Right ventricle myocardium inferior (tissue), 1 donor: ENCODE data around the gene ATAD1. TPM values are rescaled to one million over a fixed set of nuclear protein-coding genes. Genes with fewer than 3 reads are reported as not detected.
A peak's percentile ranks its signal among the peaks of the same experiment; 100 is the strongest.
"Not testable (repeated sequence)": the region's sequence is repeated elsewhere in the genome, so short reads cannot be mapped to it uniquely, and the experiment has no call there.

Source experiments
- ATAC-seq: fragments of 200-7000 bp; cut with Tn5 transposase; one replicate; pipeline ENCODE4 v1.9.1; 2020; ENCODE audit warnings: mild to moderate bottlenecking, moderate library complexity
- DNase-seq: peaks from one replicate; pipeline ENCODE4 v3.0.0; 2021; ENCODE audit errors: missing footprints
- intact Hi-C: fragments of 100-400 bp; cut with DNase I; formaldehyde crosslinking; loops from one replicate; pipeline ENCODE4 v1.11.0; 2022
- long read RNA-seq: library from polyadenylated mRNA; unstranded; transcript quantifications from one replicate; pipeline ENCODE4 v2.0.0, GENCODE V29; 2021
- total RNA-seq: library from RNA; stranded (reverse); fragmentation: NEBNext Ultra II Directional; extraction: Animal tissue kit (Norgen Biotek cat#: 25700); gene quantifications from one replicate; pipeline ENCODE4 v1.2.1, GENCODE V29; 2021
- donor health status: DM: no; HTN: yes; CAD: no; lungs with severe emphysema.

Gene ATAD1, protein sequence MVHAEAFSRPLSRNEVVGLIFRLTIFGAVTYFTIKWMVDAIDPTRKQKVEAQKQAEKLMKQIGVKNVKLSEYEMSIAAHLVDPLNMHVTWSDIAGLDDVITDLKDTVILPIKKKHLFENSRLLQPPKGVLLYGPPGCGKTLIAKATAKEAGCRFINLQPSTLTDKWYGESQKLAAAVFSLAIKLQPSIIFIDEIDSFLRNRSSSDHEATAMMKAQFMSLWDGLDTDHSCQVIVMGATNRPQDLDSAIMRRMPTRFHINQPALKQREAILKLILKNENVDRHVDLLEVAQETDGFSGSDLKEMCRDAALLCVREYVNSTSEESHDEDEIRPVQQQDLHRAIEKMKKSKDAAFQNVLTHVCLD
- 98.2 TPM for total RNA-seq
- long read RNA-seq, full-length matches to known transcripts, result 10 of 76 reads
- long read RNA-seq, partial matches to known transcripts, result 1 of 76 reads
- long read RNA-seq, other reads (novel, unspliced or antisense), result 65 of 76 reads

DNA sequence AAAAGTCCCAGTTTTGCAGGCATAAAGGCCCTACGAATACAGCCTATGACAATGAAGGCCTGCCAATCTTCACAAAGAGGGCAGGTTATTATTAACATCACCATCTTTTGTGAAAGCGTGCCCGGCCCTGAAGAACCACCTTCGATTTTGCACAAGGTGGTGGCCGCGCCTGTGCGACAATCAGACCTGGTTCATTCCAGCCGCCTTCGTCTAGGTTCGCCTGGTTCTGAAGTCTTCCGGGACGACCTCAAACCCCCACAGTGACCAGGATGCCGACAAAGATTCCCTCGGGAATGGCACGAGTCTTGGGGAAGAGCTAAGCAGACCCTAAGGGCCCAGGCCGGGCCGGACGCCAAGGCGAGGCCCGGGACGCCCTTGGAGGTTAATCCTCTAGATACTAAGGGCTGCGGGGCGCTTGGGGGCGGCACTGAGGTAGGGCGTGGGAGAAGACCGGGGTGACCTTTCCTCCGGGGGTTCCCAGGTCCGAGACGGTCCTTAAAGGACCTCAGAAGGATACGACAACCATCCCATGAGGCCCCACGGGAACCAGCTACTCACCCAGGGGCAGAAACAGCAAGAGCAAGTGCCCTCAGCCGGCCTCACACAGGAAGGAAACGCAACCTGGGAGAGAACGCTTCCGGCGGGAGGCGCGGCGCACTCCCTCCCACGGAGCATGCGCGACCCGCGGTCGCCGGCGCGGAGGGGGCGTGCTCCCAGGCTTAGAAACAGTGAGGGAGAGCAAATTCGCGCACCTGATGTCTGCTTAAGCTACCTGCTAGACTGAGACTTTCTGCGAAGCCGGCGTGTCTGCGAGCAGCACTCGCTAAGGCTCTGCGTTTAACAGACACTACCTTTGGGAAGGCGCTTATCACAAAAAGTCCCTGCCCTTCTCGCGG lies at the start of gene ATAD1:
Gene ATAD1, minus strand, starts transcription at position 618 of the 896 bp plus-strand sequence. CDS start 3,627 bp downstream, outside the sequence.
- ATAC-seq (peak; percentile 96), DNase-seq (peak; percentile 91)
- intact Hi-C loops, result loop anchor here (5.0 kb wide), 1 partner anchor 44 kb away; the partner anchor contains the start of genes KLLN and PTEN

DNA sequence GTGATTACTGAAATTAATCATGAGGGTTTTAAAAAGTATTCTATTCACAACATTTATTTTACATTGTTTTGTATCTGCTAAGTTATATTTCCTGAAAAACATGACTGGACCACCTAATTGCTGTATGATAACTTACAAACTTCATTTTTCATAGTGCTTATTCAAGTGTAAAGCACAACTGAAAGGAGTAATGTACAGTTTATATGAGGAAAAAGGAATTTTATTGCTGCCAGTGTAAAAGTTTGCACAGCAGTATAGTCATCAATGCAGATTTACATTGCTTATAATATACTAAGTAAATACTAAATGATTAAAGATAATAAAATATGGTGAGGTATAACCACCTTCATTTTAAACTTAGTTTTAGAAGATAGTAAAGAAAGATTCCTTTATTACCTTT lies 49.4 kb upstream of the ATAD1 start:
- intact Hi-C loops, result loop anchor here (10.0 kb wide), 1 partner anchor 197 kb away; no protein-coding TSS in a partner anchor
- ATAC-seq, result no peak
- DNase-seq, result no peak

DNA sequence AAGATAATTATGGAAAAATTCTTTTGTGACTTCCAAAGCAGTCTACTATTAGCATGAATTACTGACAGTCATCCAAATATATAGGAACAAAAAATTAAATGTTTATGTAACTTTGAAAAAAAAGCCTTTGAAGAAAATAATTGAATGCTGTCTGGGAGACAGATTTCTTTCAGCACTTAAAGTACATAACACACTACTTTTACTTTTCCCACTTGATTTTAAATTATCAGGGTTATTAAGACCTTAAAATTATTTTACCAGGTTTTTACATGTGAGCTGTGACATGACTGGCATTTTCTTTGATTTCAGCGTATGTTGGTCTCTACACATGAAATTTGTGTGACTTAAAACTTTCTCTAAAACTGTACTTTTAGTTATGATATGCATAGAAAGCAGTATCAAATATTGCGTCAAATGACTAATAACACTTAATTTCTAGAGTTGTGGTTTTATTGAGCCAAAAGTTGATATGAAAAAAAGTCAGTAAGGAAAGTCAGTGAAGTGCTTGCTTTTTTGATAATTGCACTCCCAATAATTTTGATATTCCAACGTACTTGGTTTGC lies 48.5 kb upstream of the ATAD1 start:
- DNase-seq (no peak), ATAC-seq (no peak)
- intact Hi-C loops, result loop anchor here (10.0 kb wide), 1 partner anchor 198 kb away; no protein-coding TSS in a partner anchor

DNA sequence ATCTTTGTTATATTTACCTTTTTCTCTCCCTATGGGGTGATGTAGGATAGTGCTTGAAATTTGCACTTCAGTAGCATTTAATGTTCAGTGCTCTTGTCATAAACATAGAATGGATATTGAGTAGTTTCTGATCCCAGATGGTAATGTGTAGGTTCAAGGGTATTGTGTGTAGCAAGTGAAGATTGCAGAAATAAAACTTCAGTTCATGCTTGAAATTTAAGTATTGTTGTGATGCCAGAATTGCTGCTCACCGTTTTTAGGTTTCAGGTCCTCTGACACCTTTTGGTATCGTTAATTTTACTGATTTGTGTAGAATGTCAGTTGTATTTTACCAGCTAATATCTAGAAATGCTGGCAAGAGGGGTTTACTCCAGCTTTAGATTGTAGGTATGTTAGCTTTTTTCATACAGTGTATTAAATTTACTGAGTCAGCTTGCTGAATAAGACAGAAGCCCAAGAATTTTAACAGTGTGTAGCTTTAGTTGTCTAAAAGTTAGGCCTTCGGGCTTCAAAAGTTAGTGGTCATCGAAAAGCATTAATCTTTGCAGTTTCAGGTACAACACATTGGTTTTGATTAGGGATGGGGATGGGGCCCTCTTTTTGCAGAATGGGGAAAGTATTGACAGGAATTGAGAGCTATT lies 47.3 kb upstream of the ATAD1 start:
- intact Hi-C loops, result loop anchor here (10.0 kb wide), 1 partner anchor 199 kb away; no protein-coding TSS in a partner anchor
- no peak for ATAC-seq
- no peak for DNase-seq

DNA sequence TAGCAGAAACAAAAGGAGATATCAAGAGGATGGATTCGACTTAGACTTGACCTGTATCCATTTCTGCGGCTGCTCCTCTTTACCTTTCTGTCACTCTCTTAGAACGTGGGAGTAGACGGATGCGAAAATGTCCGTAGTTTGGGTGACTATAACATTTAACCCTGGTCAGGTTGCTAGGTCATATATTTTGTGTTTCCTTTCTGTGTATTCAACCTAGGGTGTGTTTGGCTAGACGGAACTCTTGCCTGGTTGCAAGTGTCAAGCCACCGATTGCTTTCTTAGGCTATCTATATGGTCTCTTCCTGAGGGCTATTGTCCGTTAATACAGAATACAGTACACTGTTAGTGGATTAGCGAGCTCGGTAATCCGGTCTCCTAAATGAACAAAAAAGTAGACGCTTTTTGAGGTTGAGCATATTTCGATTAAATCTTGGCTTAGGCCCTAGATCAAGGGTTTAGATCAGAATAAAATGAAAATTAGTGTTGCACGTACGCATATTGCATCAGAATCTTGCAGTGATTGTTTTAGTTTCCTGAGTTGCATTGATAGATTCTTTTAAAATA lies 46.6 kb upstream of the ATAD1 start:
- DNase-seq (no peak), ATAC-seq (no peak)
- intact Hi-C loops, result loop anchor here (5.0 to 10.0 kb wide), 7 partner anchors 47 to 683 kb away; partner anchors contain the start of gene ATAD1

DNA sequence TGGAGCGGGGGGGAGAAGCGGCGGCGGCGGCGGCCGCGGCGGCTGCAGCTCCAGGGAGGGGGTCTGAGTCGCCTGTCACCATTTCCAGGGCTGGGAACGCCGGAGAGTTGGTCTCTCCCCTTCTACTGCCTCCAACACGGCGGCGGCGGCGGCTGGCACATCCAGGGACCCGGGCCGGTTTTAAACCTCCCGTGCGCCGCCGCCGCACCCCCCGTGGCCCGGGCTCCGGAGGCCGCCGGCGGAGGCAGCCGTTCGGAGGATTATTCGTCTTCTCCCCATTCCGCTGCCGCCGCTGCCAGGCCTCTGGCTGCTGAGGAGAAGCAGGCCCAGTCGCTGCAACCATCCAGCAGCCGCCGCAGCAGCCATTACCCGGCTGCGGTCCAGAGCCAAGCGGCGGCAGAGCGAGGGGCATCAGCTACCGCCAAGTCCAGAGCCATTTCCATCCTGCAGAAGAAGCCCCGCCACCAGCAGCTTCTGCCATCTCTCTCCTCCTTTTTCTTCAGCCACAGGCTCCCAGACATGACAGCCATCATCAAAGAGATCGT lies 46.0 kb upstream of the ATAD1 start:
- intact Hi-C loops, result loop anchor here (2.0 to 10.0 kb wide), 8 partner anchors 47 to 683 kb away; partner anchors contain the start of gene ATAD1
- peak; percentile 81 for DNase-seq
- ATAC-seq, result not testable (repeated sequence)

DNA sequence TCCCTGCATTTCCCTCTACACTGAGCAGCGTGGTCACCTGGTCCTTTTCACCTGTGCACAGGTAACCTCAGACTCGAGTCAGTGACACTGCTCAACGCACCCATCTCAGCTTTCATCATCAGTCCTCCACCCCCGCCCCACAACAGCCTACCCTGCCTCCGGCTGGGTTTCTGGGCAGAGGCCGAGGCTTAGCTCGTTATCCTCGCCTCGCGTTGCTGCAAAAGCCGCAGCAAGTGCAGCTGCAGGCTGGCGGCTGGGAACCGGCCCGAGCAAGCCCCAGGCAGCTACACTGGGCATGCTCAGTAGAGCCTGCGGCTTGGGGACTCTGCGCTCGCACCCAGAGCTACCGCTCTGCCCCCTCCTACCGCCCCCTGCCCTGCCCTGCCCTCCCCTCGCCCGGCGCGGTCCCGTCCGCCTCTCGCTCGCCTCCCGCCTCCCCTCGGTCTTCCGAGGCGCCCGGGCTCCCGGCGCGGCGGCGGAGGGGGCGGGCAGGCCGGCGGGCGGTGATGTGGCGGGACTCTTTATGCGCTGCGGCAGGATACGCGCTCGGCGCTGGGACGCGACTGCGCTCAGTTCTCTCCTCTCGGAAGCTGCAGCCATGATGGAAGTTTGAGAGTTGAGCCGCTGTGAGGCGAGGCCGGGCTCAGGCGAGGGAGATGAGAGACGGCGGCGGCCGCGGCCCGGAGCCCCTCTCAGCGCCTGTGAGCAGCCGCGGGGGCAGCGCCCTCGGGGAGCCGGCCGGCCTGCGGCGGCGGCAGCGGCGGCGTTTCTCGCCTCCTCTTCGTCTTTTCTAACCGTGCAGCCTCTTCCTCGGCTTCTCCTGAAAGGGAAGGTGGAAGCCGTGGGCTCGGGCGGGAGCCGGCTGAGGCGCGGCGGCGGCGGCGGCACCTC lies 45.3 kb upstream of the ATAD1 start, which contains the start of the genes KLLN and PTEN:
Gene KLLN, minus strand, starts transcription at position 481 of the 891 bp plus-strand sequence. CDS start 1,046 bp downstream, outside the sequence.
Gene PTEN, plus strand, starts transcription at position 573 of the 891 bp plus-strand sequence. CDS start 845 bp downstream, outside the sequence.
- intact Hi-C loops, result loop anchor here (2.0 to 10.0 kb wide), 8 partner anchors 46 to 684 kb away; partner anchors contain the start of gene ATAD1
- ATAC-seq (peak; percentile 81), DNase-seq (peak; percentile 95)

DNA sequence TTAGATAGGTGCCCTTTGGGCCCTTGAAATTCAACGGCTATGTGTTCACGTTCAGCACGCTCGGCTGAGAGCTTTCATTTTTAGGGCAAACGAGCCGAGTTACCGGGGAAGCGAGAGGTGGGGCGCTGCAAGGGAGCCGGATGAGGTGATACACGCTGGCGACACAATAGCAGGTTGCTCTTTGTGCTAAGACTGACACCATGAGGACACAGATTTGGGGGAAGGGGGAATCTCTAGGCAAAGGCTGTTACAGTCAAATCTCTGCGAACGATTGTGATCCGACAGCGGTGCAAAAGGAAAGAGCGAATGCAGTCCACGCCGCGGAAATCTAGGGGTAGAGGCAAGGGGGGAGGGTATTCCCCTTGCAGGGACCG lies 44.6 kb upstream of the ATAD1 start:
- DNase-seq (no peak), ATAC-seq (no peak)
- intact Hi-C loops, result loop anchor here (2.0 to 10.0 kb wide), 8 partner anchors 45 to 685 kb away; partner anchors contain the start of gene ATAD1

DNA sequence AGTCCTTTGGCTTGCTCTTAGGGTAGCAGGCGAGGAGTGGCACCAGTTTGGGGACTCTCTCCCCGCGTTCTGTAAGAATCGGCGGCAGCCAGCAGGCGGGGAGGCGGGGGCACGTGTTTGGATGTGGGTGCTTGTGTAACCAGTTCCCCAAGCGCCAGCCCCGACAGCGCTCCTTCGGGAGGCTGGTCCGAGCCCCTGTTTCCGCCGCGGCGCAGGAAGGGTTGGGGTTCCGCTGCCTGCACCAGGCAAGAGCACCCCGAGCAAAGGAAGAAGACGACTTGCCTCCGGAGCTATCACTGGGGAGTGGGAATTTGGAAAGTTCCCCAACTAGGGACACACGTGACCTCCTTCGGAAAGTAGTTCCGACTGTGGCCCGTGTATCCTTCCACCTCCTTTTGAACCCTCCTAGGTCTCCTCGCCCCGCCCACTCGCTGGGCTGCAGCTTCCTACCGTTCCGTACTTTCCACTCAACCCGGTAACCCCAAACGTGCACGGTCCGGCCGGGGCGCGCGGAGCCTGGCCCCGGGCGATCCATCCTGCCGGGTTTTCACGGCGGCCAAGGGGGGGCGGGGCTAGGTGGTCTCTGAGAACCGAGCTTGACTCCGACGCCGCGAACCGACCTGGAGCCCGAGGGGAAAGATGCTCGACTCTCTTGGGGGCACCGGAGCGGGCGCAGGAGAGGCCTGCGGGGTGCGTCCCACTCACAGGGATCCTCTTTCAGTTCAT lies 44.1 kb upstream of the ATAD1 start:
- ATAC-seq (peak; percentile 91), DNase-seq (peak; percentile 98)
- intact Hi-C loops, result loop anchor here (2.0 to 10.0 kb wide), 8 partner anchors 45 to 685 kb away; partner anchors contain the start of gene ATAD1

DNA sequence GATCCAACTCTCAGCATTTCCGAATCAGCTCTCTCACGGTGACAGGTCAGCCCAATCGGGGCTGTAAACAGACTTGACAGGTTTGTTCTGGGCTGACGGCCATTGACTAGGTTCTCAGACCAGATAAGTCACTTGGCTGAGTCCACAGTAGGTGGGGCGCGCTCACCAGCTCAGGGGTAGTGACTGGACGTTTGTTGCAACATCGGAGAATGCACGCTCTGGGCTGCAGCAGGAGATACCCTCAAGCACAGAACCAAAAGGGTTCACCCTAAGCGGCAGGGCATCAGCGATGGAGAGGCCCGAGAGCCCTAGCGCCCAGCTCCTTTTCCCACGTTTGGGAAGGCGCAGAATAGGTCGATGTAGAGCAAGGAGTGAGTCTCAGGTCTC lies 43.5 kb upstream of the ATAD1 start:
- DNase-seq (peak; percentile 90), ATAC-seq (peak; percentile 69)
- intact Hi-C loops, result loop anchor here (5.0 to 10.0 kb wide), 7 partner anchors 44 to 686 kb away; partner anchors contain the start of gene ATAD1

DNA sequence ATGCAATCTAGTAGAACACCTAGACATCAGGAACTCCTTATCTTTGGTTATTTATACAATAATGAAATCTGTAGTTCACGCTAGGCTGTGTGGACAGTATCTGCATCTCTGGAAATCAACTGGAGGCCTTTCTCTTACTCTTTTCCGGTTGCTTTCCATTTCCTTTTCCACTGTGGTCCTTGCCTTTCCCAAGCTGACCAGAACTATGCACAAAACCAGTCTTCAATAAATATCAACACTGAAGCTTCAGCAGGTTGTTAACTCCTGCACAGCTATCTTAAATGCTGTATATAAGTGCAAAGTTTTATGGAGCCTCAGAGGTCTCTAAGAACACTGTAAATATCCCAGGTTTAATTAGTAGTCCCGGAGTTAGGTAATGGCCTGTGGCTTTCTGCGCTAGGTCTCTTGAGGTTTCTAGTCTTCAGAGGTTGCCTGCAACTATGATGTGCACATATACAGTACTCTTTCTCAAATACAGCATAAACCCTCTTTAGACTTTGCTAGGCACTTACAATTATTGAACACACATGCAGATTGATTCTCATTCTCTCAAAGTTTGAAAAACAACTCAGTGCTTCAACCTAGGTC lies 42.9 kb upstream of the ATAD1 start:
- DNase-seq, result no peak
- intact Hi-C loops, result loop anchor here (5.0 to 10.0 kb wide), 7 partner anchors 44 to 686 kb away; partner anchors contain the start of gene ATAD1
- ATAC-seq, result no peak

DNA sequence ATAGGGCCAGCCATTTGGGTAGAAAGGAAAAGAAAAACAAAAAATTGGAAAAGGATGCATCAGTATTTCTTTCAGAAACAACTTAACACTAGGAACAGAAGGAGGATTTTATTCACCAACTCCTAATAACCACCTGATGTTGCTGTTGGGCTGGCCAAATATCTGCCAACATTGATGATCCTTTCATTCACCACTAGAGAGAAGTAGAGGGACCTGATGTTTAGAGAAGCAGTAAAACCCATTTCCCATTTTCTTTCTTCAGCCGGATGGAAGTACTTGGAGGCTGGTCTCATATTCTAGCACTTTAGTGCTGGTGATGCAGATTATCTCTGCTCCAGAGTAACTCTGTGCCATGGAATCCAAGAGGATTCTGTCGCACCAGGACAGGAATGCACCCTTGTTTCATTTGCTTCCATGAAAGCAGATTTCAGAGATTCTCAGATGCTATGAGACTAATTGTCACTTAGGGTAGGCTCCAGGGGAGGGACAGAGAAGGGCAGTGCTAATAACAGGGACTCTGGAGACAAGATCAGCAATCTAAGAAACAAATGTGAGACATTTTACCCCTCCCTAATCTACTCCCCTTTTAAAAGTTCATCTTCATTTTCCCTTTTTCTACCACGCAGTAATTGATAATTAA lies 42.2 kb upstream of the ATAD1 start:
- no peak for ATAC-seq
- DNase-seq, result no peak
- intact Hi-C loops, result loop anchor here (5.0 to 10.0 kb wide), 7 partner anchors 43 to 687 kb away; partner anchors contain the start of gene ATAD1

DNA sequence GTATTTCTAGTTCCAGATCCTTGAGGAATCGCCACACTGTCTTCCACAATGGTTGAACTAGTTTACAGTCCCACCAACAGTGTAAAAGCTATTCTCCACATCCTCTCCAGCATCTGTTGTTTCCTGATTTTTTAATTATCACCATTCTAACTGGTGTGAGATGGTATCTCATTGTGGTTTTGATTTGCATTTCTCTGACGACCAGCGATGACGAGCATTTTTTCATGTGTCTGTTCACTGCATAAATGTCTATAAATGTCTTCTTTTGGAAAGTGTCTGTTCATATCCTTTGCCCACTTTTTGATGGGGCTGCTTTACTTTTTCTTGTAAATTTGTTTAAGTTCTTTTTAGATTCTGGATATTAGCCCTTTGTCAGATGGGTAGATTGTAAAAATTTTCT lies 37.6 kb upstream of the ATAD1 start:
- ATAC-seq, intact Hi-C loops, DNase-seq: not testable (repeated sequence)

DNA sequence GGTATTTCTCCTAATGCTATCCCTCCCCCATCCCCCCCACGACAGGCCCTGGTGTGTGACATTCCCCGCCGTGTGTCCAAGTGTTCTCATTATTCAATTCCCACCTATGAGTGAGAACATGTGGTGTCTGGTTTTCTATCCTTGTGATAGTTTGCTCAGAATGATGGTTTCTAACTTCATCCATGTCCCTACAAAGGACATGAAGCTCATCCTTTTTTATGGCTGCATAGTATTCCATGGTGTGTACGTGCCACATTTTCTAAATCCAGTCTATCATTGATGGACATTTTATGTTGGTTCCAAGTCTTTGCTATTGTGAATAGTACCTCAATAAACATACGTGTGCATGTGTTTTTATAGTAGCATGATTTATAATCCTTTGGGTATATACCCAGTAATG lies 37.2 kb upstream of the ATAD1 start:
- intact Hi-C loops, DNase-seq, ATAC-seq: not testable (repeated sequence)
